RWPE2 (cell line): ENCODE data around the gene NFATC2IP.

Experiments
- ATAC-seq: fragments of 200-7000 bp; cut with Tn5 transposase; 3 replicates; pipeline ENCODE4 v1.9.1; 2021; ENCODE audit warnings: low read depth
- DNase-seq: peaks from one replicate; pipeline ENCODE4 v3.0.0-alpha.2; 2020; ENCODE audit warnings: low spot score
- H3K27ac ChIP-seq: fragments of 450-650 bp; 2 replicates; pipeline ENCODE4 v1.5.1; 2017; ENCODE audit warnings: mild to moderate bottlenecking; ENCODE audit not compliant: poor library complexity, severe bottlenecking
- H3K27me3 ChIP-seq: fragments of 250-450 bp; sonication (Bioruptor Pico); 2 replicates; pipeline ENCODE4 v1.5.1; 2021; ENCODE audit warnings: mild to moderate bottlenecking, moderate library complexity; ENCODE audit not compliant: insufficient read depth, poor library complexity, severe bottlenecking
- H3K36me3 ChIP-seq: fragments of 250-450 bp; sonication (Bioruptor Pico); 2 replicates; pipeline ENCODE4 v1.5.1; 2020; ENCODE audit warnings: low read depth, mild to moderate bottlenecking, moderate library complexity
- H3K4me1 ChIP-seq: fragments of 250-450 bp; sonication (Bioruptor Pico); 2 replicates; pipeline ENCODE4 v1.5.1; 2021; ENCODE audit warnings: mild to moderate bottlenecking, moderate library complexity; ENCODE audit not compliant: insufficient read depth, poor library complexity, severe bottlenecking
- H3K4me3 ChIP-seq: fragments of 250-450 bp; sonication (Bioruptor Pico); 2 replicates; pipeline ENCODE4 v1.5.1; 2021; ENCODE audit warnings: mild to moderate bottlenecking, moderate library complexity; ENCODE audit not compliant: severe bottlenecking
- H3K9me3 ChIP-seq: fragments of 250-450 bp; sonication (Bioruptor Pico); 2 replicates; pipeline ENCODE4 v1.5.1; 2021; ENCODE audit warnings: mild to moderate bottlenecking, moderate library complexity; ENCODE audit not compliant: severe bottlenecking
- CTCF ChIP-seq: fragments of 450-650 bp; IDR thresholded peaks from one replicate; pipeline ENCODE4 v1.5.1; 2017; ENCODE audit warnings: mild to moderate bottlenecking, moderate library complexity; ENCODE audit not compliant: poor library complexity, severe bottlenecking

The NFATC2IP gene

DNA sequence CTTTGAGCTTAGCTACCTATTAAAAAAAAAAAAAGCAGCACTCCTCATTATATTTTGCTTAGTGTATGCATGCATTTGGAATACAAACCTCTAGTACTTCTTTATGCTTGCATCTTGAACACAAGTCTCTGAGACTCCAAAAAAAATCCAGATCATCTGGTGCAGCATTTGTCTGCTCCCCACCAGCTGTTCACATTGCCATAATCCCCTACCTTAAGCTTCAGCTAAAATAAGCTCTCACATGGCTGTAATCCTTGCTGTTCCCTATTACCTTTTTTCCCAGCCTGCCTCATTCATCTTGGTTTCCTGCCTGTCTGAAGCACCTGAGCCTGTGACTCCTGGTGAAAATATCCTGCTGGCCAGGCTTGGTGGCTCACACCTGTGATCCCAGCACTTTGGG is 7.5 kb upstream of the NFATC2IP start:
- ATAC-seq (no peak), DNase-seq (no peak)
- Histone ChIP-seq H3K27ac (no peak overlapping the region), H3K4me3 (no peak overlapping the region), H3K36me3 (no peaks in the 10 kb centered on the region), H3K4me1 (no peaks in the 10 kb centered on the region), H3K9me3 (no peaks in the 10 kb centered on the region), H3K27me3 (no peaks in the 10 kb centered on the region)
- TF ChIP-seq CTCF: no peak

DNA sequence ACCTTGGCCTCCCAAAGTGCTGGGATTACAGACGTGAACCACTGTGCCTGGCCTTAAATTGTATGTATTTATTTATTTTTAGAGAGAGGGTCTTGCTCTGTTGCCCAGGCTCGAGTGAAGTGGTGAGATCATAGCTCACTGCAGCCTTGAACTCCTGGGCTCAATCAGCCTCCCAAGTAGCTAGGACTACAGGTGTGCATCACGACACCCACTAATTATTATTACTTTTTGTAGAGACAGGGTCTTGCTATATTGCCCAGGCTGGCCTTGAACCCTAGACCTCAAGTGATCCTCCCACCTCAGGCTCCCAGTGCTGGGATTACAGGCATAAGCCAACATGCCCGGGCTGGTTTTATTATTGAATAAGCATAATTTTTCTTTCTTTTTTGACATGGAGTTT is 4.1 kb upstream of the NFATC2IP start:
- H3K27me3 ChIP-seq: no peaks in the 10 kb centered on the region
- TF ChIP-seq CTCF: no peak
- no peak overlapping the region for H3K27ac ChIP-seq
- ATAC-seq (no peak), DNase-seq (no peak)
- H3K4me1 ChIP-seq: no peaks in the 10 kb centered on the region
- H3K9me3 ChIP-seq: no peaks in the 10 kb centered on the region
- H3K36me3 ChIP-seq: no peaks in the 10 kb centered on the region
- H3K4me3 ChIP-seq: no peak overlapping the region

GRCh38 chr16:28951410-28951943 is 740 bp downstream of the NFATC2IP start:
- DNase-seq (no peak), ATAC-seq (0 out of 3 replicates have a peak, but pooled peaks have one; percentile 22)
- Histone ChIP-seq H3K9me3 (no peaks in the 10 kb centered on the region), H3K4me1 (no peaks in the 10 kb centered on the region), H3K36me3 (peaks cover 44% of the 10 kb centered on the region), H3K27me3 (no peaks in the 10 kb centered on the region), H3K27ac (peak overlapping the region; percentile 48), H3K4me3 (peak overlapping the region; percentile 83)
- TF ChIP-seq CTCF: no peak

DNA sequence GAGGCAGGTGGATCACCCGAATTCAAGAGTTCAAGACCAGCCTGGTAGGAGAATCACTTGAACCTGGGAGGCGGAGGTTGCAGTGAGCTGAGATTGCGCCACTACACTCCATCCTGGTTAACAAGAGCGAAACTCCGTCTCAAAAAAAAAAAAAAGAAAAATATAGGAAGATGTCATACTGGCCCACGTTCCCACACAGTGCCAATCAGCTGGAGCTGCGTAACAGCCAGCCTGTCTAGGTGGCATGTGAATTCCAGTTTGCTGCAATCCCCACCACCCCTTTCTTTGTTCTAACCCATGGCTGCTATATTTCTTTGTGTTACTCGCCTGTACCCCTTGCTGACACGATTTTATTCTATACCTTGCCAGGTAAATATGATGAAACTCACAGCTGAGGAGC is 7.5 kb downstream of the NFATC2IP start:
- no peak for DNase-seq
- no peak overlapping the region for H3K4me3 ChIP-seq

More for the DNA sequence above, 7.5 kb downstream of the NFATC2IP start:
- H3K36me3 ChIP-seq: peaks cover 91% of the 10 kb centered on the region
- no peak for TF ChIP-seq CTCF
- H3K27ac ChIP-seq: no peak overlapping the region
- no peaks in the 10 kb centered on the region for H3K4me1 ChIP-seq
- ATAC-seq: no peak
- no peaks in the 10 kb centered on the region for H3K9me3 ChIP-seq
- no peaks in the 10 kb centered on the region for H3K27me3 ChIP-seq
